ENCODE data around the gene ADPRS. TPM values are rescaled to one million over a fixed set of nuclear protein-coding genes. Genes with fewer than 3 reads are reported as not detected.

Gene ADPRS
- total and polyA plus RNA-seq, 2 experiments from 2014 or later: 22.6 to 46.6 TPM

DNA sequence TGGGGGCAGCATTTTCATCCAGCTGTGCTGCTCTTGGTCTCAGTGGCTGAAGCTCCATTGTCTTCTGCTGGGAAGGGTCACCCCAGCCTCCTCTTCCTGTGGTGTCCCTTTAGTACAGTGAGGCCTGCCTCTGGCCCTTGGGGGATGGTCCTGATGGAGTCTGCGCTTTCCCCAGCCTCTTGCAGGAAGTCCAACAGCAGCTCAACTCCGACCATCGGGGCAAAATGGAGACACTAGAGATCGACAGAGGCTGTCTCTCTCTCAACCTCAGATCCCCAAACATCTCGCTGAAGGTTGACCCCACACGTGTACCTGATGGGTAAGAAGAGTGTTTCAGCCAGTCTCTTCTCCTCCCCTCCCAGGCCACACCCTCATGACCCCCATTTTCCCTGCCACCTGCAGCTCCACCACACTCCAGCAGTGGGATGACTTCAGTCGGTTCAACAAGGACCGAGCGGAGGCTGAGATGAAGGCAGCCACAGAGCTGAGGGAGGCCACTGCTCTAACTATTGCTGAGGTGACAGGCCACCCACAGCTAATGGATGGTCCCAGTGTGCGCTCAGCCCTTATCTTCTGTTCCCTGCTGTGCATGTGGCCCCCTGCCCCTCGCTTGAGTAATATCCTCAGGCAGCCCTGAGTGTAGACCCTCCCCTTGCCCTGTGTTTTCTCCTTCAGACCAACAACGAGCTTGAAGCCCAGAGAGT lies 2.0 kb upstream of the ADPRS start:
- Mint-ChIP-seq H3K27ac (no peak overlapping the region), H3K4me3 (peak overlapping the region; percentile 13; the same call in 1 of the 3 replicates), H3K27me3 (ENCODE audit: insufficient read depth, low read depth, poor library complexity) (peaks cover 9% of the 10 kb centered on the region), H3K36me3 (ENCODE audit: low read depth) (peaks cover 5% of the 10 kb centered on the region), H3K4me1 (peaks cover 18% of the 10 kb centered on the region), H3K9me3 (no peaks in the 10 kb centered on the region; the same call in 2 of the 3 replicates)
- Histone ChIP-seq H3K27ac (ENCODE audit: low read depth) (no peak overlapping the region), H3F3A (replicated peaks; ENCODE audit: low read depth) (0 out of 2 replicates have a peak, but pooled peaks cover 10% of the 10 kb centered on the region), H4K20me1 (replicated peaks; ENCODE audit: insufficient read depth) (peaks cover 3% of the 10 kb centered on the region; the same call in 1 of the 2 replicates), H3K4me1 (ENCODE audit: insufficient read depth) (peaks cover 6% of the 10 kb centered on the region; the same call in 1 of the 2 replicates), H3K4me2 (no peak overlapping the region), H3K79me2 (replicated peaks; ENCODE audit: insufficient read depth) (peaks cover 13% of the 10 kb centered on the region), H3K36me3 (ENCODE audit: insufficient read depth) (no peaks in the 10 kb centered on the region), H3K4me3 (no peak overlapping the region), H2AFZ (no peak overlapping the region), H3K9me2 (ENCODE audit: insufficient read depth) (no peaks in the 10 kb centered on the region), H3K27me3 (ENCODE audit: insufficient read depth) (peaks cover 9% of the 10 kb centered on the region; the same call in 1 of the 2 replicates)
- ATAC-seq: no peak
- DNase-seq (ENCODE audit: low spot score): no peak
- TF ChIP-seq ZNF114 (CRISPR knock-in tag; IDR thresholded peaks at IDR 0.05): no peak
- TF ChIP-seq ZNF331 (CRISPR knock-in tag; IDR thresholded peaks at IDR 0.05; ENCODE audit: low read depth): no peak

- Mint-ChIP-seq H3K36me3 (ENCODE audit: low read depth) (peaks cover 10% of the 10 kb centered on the region), H3K27ac (no peak overlapping the region), H3K9me3 (no peaks in the 10 kb centered on the region; the same call in 2 of the 3 replicates), H3K27me3 (ENCODE audit: insufficient read depth, low read depth, poor library complexity) (peaks cover 9% of the 10 kb centered on the region), H3K4me1 (peaks cover 14% of the 10 kb centered on the region), H3K4me3 (peak overlapping the region; percentile 13; the same call in 1 of the 3 replicates)
- Histone ChIP-seq H3K4me3 (no peak overlapping the region), H3K4me1 (ENCODE audit: insufficient read depth) (peaks cover 6% of the 10 kb centered on the region; the same call in 1 of the 2 replicates), H3K27ac (ENCODE audit: low read depth) (no peak overlapping the region), H3K4me2 (no peak overlapping the region), H2AFZ (no peak overlapping the region), H3K9me2 (ENCODE audit: insufficient read depth) (no peaks in the 10 kb centered on the region), H3K36me3 (ENCODE audit: insufficient read depth) (0 out of 2 replicates have a peak, but pooled peaks cover 1% of the 10 kb centered on the region), H3K79me2 (replicated peaks; ENCODE audit: insufficient read depth) (peaks cover 13% of the 10 kb centered on the region), H3F3A (replicated peaks; ENCODE audit: low read depth) (0 out of 2 replicates have a peak, but pooled peaks cover 10% of the 10 kb centered on the region), H3K27me3 (ENCODE audit: insufficient read depth) (peaks cover 9% of the 10 kb centered on the region; the same call in 1 of the 2 replicates), H4K20me1 (replicated peaks; ENCODE audit: insufficient read depth) (peaks cover 3% of the 10 kb centered on the region; the same call in 1 of the 2 replicates)
- DNase-seq (ENCODE audit: low spot score) (no peak), ATAC-seq (no peak)
- TF ChIP-seq, protein P1, sequence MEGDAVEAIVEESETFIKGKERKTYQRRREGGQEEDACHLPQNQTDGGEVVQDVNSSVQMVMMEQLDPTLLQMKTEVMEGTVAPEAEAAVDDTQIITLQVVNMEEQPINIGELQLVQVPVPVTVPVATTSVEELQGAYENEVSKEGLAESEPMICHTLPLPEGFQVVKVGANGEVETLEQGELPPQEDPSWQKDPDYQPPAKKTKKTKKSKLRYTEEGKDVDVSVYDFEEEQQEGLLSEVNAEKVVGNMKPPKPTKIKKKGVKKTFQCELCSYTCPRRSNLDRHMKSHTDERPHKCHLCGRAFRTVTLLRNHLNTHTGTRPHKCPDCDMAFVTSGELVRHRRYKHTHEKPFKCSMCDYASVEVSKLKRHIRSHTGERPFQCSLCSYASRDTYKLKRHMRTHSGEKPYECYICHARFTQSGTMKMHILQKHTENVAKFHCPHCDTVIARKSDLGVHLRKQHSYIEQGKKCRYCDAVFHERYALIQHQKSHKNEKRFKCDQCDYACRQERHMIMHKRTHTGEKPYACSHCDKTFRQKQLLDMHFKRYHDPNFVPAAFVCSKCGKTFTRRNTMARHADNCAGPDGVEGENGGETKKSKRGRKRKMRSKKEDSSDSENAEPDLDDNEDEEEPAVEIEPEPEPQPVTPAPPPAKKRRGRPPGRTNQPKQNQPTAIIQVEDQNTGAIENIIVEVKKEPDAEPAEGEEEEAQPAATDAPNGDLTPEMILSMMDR (conservative IDR thresholded peaks at IDR 0.05; ENCODE audit: low read depth in 2 of 2): peak in 1 of 2 experiments; percentile 33; a peak in 2 of 4 replicates
- TF ChIP-seq, protein P2, sequence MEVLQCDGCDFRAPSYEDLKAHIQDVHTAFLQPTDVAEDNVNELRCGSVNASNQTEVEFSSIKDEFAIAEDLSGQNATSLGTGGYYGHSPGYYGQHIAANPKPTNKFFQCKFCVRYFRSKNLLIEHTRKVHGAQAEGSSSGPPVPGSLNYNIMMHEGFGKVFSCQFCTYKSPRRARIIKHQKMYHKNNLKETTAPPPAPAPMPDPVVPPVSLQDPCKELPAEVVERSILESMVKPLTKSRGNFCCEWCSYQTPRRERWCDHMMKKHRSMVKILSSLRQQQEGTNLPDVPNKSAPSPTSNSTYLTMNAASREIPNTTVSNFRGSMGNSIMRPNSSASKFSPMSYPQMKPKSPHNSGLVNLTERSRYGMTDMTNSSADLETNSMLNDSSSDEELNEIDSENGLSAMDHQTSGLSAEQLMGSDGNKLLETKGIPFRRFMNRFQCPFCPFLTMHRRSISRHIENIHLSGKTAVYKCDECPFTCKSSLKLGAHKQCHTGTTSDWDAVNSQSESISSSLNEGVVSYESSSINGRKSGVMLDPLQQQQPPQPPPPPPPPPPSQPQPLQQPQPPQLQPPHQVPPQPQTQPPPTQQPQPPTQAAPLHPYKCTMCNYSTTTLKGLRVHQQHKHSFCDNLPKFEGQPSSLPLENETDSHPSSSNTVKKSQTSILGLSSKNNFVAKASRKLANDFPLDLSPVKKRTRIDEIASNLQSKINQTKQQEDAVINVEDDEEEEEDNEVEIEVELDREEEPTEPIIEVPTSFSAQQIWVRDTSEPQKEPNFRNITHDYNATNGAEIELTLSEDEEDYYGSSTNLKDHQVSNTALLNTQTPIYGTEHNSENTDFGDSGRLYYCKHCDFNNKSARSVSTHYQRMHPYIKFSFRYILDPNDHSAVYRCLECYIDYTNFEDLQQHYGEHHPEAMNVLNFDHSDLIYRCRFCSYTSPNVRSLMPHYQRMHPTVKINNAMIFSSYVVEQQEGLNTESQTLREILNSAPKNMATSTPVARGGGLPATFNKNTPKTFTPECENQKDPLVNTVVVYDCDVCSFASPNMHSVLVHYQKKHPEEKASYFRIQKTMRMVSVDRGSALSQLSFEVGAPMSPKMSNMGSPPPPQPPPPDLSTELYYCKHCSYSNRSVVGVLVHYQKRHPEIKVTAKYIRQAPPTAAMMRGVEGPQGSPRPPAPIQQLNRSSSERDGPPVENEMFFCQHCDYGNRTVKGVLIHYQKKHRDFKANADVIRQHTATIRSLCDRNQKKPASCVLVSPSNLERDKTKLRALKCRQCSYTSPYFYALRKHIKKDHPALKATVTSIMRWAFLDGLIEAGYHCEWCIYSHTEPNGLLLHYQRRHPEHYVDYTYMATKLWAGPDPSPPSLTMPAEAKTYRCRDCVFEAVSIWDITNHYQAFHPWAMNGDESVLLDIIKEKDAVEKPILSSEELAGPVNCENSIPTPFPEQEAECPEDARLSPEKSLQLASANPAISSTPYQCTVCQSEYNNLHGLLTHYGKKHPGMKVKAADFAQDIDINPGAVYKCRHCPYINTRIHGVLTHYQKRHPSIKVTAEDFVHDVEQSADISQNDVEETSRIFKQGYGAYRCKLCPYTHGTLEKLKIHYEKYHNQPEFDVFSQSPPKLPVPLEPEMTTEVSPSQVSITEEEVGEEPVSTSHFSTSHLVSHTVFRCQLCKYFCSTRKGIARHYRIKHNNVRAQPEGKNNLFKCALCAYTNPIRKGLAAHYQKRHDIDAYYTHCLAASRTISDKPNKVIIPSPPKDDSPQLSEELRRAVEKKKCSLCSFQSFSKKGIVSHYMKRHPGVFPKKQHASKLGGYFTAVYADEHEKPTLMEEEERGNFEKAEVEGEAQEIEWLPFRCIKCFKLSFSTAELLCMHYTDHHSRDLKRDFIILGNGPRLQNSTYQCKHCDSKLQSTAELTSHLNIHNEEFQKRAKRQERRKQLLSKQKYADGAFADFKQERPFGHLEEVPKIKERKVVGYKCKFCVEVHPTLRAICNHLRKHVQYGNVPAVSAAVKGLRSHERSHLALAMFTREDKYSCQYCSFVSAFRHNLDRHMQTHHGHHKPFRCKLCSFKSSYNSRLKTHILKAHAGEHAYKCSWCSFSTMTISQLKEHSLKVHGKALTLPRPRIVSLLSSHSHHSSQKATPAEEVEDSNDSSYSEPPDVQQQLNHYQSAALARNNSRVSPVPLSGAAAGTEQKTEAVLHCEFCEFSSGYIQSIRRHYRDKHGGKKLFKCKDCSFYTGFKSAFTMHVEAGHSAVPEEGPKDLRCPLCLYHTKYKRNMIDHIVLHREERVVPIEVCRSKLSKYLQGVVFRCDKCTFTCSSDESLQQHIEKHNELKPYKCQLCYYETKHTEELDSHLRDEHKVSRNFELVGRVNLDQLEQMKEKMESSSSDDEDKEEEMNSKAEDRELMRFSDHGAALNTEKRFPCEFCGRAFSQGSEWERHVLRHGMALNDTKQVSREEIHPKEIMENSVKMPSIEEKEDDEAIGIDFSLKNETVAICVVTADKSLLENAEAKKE (CRISPR knock-in tag; IDR thresholded peaks at IDR 0.05): no peak
- TF ChIP-seq NANOG (IDR thresholded peaks at IDR 0.05; ENCODE audit: borderline replicate concordance): no peak
- TF ChIP-seq, protein P3, sequence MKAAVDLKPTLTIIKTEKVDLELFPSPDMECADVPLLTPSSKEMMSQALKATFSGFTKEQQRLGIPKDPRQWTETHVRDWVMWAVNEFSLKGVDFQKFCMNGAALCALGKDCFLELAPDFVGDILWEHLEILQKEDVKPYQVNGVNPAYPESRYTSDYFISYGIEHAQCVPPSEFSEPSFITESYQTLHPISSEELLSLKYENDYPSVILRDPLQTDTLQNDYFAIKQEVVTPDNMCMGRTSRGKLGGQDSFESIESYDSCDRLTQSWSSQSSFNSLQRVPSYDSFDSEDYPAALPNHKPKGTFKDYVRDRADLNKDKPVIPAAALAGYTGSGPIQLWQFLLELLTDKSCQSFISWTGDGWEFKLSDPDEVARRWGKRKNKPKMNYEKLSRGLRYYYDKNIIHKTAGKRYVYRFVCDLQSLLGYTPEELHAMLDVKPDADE (IDR thresholded peaks at IDR 0.05): no peak
These were observed 1.2 kb upstream of the ADPRS start for GRCh38 chr1:36087233-36088123.

Data from GM23338 (cell line).